GM21619 (cell line): ENCODE data around the gene RBMXL3.
"Not testable (repeated sequence)": the region's sequence is repeated elsewhere in the genome, so short reads cannot be mapped to it uniquely, and the experiment has no call there.

Experiments
- ATAC-seq: cut with Tn5 transposase; IDR thresholded peaks from one replicate; pipeline ENCODE4 v1.9.1; 2021; ENCODE audit not compliant: unreplicated experiment

Gene RBMXL3

GRCh38 chrX:115189110-115189509 is at the start of gene RBMXL3:
Gene RBMXL3 (plus strand): TSS chrX:115189410. CDS start chrX:115189442, 32 bp downstream.
- no peak for ATAC-seq

- ATAC-seq, result no peak
These were observed 47.2 kb upstream of the RBMXL3 start for GRCh38 chrX:115142057-115142456.

GRCh38 chrX:115147220-115147619 is 42.0 kb upstream of the RBMXL3 start:
- ATAC-seq, result no peak

GRCh38 chrX:115173181-115173580 is 16.0 kb upstream of the RBMXL3 start:
- ATAC-seq, result no peak

- ATAC-seq, result no peak
These were observed 14.7 kb upstream of the RBMXL3 start for GRCh38 chrX:115174548-115174947.

GRCh38 chrX:115177932-115178331 is 11.3 kb upstream of the RBMXL3 start:
- ATAC-seq, result no peak

- no peak for ATAC-seq
These were observed 10.7 kb upstream of the RBMXL3 start for GRCh38 chrX:115178473-115178872.

GRCh38 chrX:115183980-115184379 is 5.2 kb upstream of the RBMXL3 start:
- ATAC-seq, result no peak

GRCh38 chrX:115189646-115190635 is 731 bp downstream of the RBMXL3 start:
- ATAC-seq, result no peak

GRCh38 chrX:115190636-115191489 is 1.7 kb downstream of the RBMXL3 start:
- ATAC-seq, result no peak

GRCh38 chrX:115191490-115192243 is 2.5 kb downstream of the RBMXL3 start:
- ATAC-seq, result no peak

- ATAC-seq, result no peak
These were observed 3.1 kb downstream of the RBMXL3 start for GRCh38 chrX:115192244-115192700.

GRCh38 chrX:115204040-115204439 is 14.8 kb downstream of the RBMXL3 start:
- ATAC-seq, result no peak

GRCh38 chrX:115209547-115209946 is 20.3 kb downstream of the RBMXL3 start:
- ATAC-seq, result not testable (repeated sequence)

GRCh38 chrX:115214151-115214550 is 24.9 kb downstream of the RBMXL3 start:
- ATAC-seq, result no peak

- no peak for ATAC-seq
These were observed 25.4 kb downstream of the RBMXL3 start for GRCh38 chrX:115214605-115215004.

GRCh38 chrX:115217346-115217745 is 28.1 kb downstream of the RBMXL3 start:
- ATAC-seq, result not testable (repeated sequence)

GRCh38 chrX:115226929-115227328 is 37.7 kb downstream of the RBMXL3 start:
- no peak for ATAC-seq

GRCh38 chrX:115229337-115230003 is 40.3 kb downstream of the RBMXL3 start:
- no peak for ATAC-seq

- ATAC-seq, result no peak
These were observed 43.8 kb downstream of the RBMXL3 start for GRCh38 chrX:115232933-115233496.
